ENCODE results near the gene PTPRM.

Gene PTPRM

DNA sequence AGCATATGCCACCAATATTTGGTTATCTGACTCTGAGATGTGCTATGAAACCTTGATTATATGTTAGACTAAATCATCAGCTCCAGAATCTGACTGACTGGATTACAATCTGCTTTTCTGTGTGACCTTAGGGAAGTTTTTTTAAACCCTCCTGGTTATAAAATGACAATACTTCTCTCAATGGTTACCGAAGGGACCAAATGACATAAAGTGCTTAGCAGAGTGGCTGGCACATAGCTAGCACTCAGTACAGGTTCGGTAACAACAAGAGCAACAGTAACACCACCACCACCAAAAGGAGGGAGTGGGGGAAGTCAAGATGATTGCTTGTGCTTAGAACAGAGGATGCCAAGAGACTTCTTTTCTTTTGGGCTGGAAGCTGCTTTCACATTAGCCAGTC lies 306.2 kb downstream of the PTPRM start:
- no peak for DNase-seq

GRCh38 chr18:7876354-7877104 lies 309.4 kb downstream of the PTPRM start:
- no peak for DNase-seq

- no peak for DNase-seq
Measured at GRCh38 chr18:7877609-7878008, 310.5 kb downstream of the PTPRM start.

- DNase-seq: no peak
Measured at GRCh38 chr18:7878265-7879211, 311.4 kb downstream of the PTPRM start.

GRCh38 chr18:7879717-7880116 lies 312.6 kb downstream of the PTPRM start:
- DNase-seq: no peak

GRCh38 chr18:7885865-7886264 lies 318.7 kb downstream of the PTPRM start:
- no peak for DNase-seq

DNA sequence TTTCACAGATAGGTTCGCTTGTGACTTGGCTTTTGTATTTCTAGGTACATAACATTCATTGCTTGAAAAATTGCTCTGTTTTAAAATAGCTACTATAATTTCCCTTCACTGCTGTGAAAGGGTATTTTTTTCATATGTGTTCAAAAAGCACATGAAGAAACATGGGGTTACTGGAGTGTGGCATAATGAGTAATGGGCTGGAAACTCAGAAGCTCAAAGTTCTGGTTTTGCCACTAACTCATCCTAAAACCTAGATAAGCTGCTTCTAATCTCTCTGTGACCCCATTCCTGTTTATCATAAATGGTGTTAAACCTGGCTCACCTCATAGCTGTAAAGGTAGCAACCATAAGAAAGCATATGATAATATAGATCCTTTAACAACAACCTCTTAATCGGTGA lies 319.3 kb downstream of the PTPRM start:
- no peak for DNase-seq

DNA sequence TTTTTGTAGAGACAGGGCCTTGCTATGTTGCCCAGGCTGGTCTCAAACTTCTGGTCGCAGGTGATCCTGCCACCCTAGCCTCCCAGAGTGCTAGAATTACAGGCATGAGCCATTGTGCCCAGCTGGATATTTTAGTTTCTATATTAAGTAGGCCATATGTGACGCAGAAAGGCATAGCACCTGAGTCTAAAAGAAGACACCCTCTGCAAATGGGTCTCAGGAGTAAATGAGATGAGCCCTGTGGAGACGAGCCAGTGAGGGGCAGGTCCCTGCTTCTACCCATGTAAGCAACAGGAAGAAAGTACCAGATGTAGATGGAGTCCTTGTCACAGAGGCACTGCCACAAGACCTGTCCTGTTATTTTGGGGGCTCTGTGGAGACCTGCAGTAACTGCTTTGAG lies 322.4 kb downstream of the PTPRM start:
- DNase-seq: no peak

DNA sequence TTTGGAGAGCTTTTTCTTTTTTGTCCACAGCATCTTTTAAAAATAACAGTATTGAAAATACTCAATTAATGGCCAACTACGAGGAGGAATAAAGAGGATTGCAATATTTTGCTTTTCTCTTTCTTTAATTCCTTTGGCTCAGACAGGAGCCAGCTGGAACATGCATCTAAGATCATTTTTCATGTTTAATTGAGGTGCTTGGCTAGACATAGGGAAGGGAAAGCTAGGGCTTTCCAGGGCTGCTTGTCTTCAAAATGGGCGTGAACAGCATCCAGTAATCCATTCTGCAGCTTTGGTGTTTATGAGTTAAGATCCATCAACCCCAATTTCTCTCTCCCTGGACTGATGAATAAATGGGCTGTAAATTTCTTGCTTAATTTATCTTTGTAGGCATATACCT lies 323.0 kb downstream of the PTPRM start:
- DNase-seq: peak; percentile 1

DNA sequence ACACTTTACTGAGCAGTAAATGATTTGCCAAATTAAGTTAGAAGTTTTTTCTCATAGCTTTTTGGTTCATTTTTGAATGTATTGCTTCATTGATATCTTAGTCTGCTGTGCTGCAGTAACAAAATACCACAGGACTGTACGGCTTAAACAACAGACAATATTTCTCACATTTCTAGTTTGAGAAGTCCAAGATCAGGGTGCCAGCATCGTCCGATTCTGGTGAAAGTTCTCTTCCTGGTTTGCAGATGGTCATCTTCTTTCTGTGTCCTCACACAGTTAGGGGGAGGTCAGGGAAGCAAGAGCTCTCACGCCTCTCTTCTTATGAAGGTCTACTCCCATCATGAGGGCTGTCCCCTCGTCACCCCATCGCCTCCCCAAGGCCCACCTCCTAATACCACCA lies 325.4 kb downstream of the PTPRM start:
- no peak for DNase-seq

- DNase-seq: no peak
Measured at GRCh38 chr18:7894592-7894991, 327.5 kb downstream of the PTPRM start.

GRCh38 chr18:7895346-7895745 lies 328.2 kb downstream of the PTPRM start:
- no peak for DNase-seq

DNA sequence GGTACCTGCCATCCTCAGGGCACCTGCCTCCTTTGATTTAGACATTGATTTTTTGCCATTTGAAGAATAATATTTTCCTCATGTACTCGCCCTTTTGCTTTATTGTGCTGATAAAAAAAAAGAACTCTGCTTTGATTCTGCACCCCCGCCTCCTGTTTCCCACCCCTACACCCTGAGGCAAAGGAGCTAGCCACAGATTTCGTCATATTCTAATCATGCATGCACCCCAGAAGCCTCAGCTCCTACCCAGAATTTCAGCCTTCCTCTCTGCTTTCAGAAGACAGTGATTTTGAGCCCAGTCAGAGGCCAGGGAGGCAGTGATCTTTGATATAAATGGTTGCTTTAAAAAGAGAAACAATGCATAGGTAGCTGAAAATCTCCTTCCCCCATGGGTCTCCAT lies 329.0 kb downstream of the PTPRM start:
- DNase-seq: no peak

- no peak for DNase-seq
Measured at GRCh38 chr18:7896805-7897518, 329.8 kb downstream of the PTPRM start.

- no peak for DNase-seq
Measured at GRCh38 chr18:7898181-7898580, 331.1 kb downstream of the PTPRM start.

GRCh38 chr18:7899078-7899477 lies 332.0 kb downstream of the PTPRM start:
- DNase-seq: no peak

- DNase-seq: no peak
Measured at GRCh38 chr18:7900091-7900490, 333.0 kb downstream of the PTPRM start.

- no peak for DNase-seq
Measured at GRCh38 chr18:7901657-7902056, 334.5 kb downstream of the PTPRM start.

DNA sequence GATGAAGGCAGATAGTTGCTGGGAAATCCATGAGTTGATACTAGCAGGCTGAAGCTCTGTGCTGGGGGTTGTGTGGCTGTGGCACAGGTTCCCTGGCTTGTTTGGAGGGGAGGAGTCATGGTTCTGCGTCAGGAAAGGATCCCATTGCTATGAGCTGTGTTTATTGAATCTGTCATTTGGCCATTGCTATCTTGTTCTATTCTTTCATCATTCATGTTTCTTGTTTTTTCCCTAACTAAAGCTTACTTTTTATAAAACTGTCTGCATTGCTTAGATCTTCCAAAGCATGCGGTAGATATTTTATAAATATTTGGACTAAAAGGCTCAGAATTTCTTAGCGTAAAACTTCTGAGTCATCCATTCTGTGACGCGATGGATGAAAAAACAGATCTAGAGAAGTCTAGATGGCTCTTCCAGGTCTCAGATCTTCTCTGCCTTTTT lies 335.3 kb downstream of the PTPRM start:
- no peak for DNase-seq

GRCh38 chr18:7904529-7904928 lies 337.4 kb downstream of the PTPRM start:
- DNase-seq: no peak

GRCh38 chr18:7908681-7909299 lies 341.7 kb downstream of the PTPRM start:
- DNase-seq: no peak

GRCh38 chr18:7914834-7915670 lies 347.9 kb downstream of the PTPRM start:
- DNase-seq: no peak
